ENCODE results near the gene ZNF541.

- TF ChIP-seq CTCF (IDR thresholded peaks at IDR 0.05; ENCODE audit: extremely low read depth in 1 of 2, insufficient read depth in 1 of 2, low read depth in 1 of 2, low read length in 2 of 2): no peak
- no peak for TF ChIP-seq POLR2A (IDR thresholded peaks at IDR 0.05; ENCODE audit: low read depth, low read length)
- TF ChIP-seq FOS (IDR thresholded peaks at IDR 0.05; ENCODE audit: borderline replicate concordance, insufficient read depth, low read length): no peak
- TF ChIP-seq POLR2AphosphoS5 (IDR thresholded peaks at IDR 0.05; ENCODE audit: insufficient read depth, low read depth, low read length): no peak
- TF ChIP-seq JUN (IDR thresholded peaks at IDR 0.05; ENCODE audit: borderline replicate concordance, insufficient read depth, insufficient read length, low read depth): no peak
Observed at GRCh38 chr19:47531640-47532387, 41.1 kb downstream of the ZNF541 start.
